Measurements from ENCODE around the gene PDE9A.

PDE9A gene

DNA sequence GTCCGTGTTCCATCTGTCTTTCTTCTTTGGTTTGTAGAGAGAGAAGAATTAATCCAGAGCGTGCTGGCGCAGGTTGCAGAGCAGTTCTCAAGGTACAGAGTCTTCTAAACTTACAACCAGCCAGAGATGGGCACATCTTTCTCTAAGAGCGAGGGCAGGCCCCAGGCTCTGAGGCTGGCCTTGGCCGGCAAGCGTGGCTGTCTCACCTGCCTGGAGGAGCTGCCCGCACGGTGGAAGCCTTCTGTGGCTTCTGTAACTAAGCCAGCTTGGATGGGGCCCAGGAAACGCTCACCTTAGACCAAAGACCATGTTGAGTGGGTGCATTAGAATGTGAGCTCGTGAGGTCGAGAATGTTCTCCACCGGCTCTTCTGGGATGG is 78.6 kb downstream of the PDE9A start:
- peak overlapping the region; percentile 51 for H3K27ac ChIP-seq
- no peak for DNase-seq (ENCODE audit: low read depth, low spot score)

DNA sequence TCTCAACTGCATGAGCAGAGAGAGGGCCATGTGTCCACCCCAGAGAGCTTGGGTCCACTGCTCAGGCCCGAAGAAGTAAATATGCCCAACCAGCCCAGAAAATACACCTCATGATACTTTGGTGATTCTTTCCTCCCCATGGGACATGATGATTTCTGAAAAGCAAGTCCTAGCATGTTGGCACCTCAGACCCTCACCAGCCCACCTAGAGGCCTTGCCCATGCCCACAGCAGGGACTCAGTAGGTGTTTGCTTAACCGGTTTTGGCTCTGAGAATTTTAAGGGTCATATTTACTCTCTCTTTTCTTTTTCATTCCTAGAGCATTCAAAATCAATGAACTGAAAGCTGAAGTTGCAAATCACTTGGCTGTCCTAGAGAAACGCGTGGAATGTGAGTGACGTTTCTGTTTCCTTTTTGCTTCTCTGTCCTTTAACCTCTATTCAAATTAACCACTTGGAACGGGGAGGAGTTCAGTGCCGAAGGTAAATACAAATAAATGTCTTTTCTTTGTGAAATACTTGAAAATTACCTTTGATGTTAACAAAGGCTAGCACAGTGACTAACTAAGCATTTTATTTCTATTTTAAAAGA is 79.7 kb downstream of the PDE9A start:
- no peak for DNase-seq (ENCODE audit: low read depth, low spot score)
- H3K27ac ChIP-seq: no peak overlapping the region

- DNase-seq (ENCODE audit: low read depth, low spot score): no peak
- no peak overlapping the region for H3K27ac ChIP-seq
Measured at GRCh38 chr21:42733874-42734273, 80.5 kb downstream of the PDE9A start.

GRCh38 chr21:42734323-42734971 is 81.0 kb downstream of the PDE9A start:
- no peak overlapping the region for H3K27ac ChIP-seq
- DNase-seq (ENCODE audit: low read depth, low spot score): no peak

DNA sequence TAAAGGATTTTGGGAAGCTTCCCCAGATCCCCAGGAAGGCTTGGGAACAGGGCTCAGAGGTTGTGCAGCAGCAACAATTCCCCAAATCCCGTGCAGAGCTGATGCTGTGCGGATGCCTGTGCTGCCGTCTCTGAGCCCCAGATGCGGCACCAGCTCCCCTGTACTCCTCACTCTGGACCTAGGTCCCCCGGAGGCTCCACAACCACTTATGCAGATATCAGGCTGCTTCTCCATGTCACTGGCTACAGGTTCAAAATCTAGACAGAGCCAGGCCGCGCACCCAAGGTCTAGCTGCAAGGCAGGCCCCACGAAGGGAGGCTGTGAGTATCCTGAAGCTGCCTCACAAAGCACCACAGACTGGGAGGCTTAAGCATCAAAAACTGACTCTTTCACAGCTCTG is 81.6 kb downstream of the PDE9A start:
- no peak overlapping the region for H3K27ac ChIP-seq
- no peak for DNase-seq (ENCODE audit: low read depth, low spot score)

DNA sequence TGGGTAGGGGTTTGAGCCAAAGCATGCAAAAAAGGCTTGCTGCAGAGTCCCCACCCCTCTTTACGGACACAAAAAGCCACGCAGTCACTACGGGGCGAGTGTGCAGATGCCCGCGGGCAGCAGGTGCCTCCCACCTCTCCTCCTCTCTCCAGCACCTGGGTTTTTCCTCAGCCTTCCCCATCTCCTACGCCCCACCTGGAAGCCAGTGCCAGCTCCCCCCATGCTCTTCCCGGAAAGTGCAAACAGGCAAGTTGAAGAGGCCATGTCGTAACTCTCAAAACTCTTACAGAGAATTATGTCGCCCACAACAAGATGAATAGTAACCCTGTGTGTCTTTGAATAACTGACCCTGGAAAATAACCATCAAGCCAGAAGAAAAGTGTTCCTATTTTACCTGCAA is 82.5 kb downstream of the PDE9A start:
- DNase-seq (ENCODE audit: low read depth, low spot score): no peak
- no peak overlapping the region for H3K27ac ChIP-seq

- DNase-seq (ENCODE audit: low read depth, low spot score): no peak
- H3K27ac ChIP-seq: no peak overlapping the region
Measured at GRCh38 chr21:42736646-42737350, 83.4 kb downstream of the PDE9A start.

- no peak overlapping the region for H3K27ac ChIP-seq
- no peak for DNase-seq (ENCODE audit: low read depth, low spot score)
Measured at GRCh38 chr21:42737951-42738590, 84.7 kb downstream of the PDE9A start.

DNA sequence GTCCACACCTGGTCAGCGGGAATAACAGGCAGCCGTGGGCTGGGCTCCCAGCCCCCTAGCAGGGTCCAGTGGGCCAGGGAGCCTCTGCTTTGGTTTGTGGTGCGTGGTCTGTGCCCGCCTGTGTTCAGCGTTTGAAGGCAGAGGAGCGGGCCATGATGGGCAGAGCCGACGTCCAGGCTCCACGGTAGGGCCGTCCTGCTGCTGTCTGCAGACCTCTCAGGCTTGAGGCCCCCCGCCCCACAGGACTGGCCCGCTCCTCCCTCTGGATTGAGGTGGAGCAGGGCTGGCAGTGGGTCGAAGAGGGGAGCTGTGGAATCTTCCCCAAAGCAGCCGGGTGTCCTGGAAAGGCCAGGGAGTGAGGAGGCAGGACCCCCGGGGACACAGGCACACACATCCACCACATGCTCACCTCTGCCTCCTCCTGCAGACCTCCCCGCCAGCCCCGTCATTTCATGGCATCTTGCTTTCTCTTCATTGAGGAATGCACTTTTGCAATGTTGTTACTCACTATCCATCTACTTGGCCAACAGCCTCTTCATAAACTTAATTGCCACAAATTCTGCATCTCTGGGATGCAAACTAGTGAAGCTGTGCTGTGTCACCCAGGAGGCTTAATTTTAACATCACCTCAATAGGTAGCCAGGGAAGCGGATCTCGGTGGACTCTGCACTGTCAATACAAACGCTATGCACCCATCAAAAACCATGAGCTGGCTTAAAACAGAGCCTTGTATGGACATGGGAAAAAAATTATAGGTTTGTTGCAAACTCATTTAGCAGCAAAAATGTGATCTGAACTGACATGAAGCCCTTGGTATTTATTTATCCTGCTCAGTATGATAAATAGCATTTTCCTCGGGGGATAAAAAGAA is 85.9 kb downstream of the PDE9A start:
- H3K27ac ChIP-seq: no peak overlapping the region
- no peak for DNase-seq (ENCODE audit: low read depth, low spot score)

DNA sequence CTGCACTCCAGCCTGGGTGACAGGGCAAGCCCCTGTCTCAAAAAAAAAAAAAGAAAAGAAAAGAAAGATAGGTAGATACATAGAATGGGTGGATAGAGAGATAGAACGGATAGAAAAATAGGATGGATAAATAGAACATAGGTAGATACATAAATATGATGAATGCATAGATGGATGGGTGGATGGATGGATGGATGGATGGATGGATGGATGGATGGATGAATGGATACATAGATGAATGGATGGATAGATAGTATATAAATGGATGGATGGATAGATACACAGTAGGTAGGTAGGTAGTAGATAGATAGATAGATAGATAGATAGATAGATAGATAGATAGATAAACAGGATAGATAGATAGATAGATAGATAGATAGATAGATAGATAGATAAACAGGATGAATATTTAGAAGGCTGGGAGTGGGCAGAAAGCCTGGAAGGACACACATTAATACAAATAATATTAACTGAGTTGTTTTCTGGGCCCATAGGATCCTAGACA is 87.0 kb downstream of the PDE9A start:
- DNase-seq (ENCODE audit: low read depth, low spot score): no peak
- no peak overlapping the region for H3K27ac ChIP-seq

- no peak overlapping the region for H3K27ac ChIP-seq
- DNase-seq (ENCODE audit: low read depth, low spot score): no peak
Measured at GRCh38 chr21:42741066-42741465, 87.6 kb downstream of the PDE9A start.

DNA sequence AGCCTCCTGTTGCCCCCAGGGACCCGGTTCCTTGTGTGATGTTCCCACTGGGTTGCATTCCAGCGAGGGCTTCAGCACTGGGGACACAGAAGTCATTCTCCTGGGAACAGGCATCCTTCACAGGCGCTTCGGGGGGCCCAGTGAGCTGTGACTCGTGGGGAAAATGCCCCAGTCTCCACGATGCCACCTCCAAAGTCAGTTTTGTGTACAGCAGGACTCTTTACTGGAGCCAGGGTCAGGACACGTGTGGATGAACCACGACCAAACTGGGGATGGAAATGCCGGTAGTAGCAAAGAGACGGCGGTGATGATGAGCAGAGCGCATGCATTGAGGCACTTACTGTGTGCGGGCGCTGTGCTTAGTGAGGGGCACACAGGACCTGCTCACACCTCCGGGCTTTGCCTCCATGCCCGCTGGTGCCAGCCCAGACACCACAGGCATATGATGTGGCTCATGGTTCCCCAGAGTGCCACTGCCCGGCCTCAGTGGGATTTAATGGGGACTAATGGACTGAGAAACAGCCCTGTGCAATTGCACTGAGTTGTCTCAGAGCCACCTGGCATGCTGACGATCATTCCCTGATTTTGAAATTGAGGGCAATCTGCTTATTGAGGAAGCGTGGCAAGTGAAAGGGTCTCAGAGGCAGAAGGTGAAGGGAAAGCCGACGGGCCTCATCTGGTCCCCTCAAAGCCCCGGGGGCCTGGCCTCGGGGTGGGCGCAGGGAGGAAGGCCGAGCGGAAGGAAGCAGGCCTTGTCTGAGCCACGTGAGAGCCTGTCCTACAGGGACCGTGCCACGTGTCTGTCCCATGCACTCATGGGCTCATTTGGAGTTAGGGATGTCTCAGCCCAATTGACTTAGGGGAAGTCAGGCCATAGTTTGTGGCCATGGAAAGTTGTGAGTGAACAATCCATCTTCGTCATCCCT is 91.4 kb downstream of the PDE9A start:
- no peak for DNase-seq (ENCODE audit: low read depth, low spot score)
- no peak overlapping the region for H3K27ac ChIP-seq

DNA sequence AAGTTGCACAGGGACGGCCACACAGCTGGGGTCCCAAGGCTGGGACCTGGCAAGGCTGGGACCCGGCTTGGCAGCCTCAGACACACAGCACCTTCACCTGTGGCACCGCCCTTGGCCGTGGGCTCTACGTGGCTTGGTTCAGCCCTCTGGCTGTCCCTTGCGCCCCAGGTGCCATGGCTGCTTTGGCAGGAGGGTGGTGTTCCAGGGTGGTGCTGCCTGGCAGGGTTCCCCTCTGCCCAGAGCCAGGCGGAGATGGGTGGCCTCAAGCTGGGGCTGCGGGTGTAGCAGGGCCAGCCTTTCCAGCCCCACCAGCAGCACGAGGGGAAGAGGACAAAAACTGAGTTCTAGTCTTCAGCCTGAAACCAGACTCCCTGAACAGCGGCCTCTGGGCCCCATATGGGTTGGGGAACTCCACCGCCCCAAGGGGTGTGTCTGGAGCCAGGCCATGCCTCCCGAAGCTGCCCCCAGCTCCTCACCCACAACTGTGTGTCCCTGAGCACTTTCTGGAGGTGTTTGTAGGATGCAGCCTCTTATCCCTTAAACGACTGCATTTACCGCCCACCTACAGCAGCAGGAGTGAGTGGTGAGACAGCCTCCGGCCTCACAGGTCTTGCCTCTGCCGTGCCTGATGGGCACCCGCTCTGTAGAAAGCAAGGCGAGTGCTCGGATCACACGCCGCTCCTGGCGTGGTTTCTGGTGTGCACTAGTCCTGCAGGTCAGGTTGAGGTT is 92.3 kb downstream of the PDE9A start:
- DNase-seq (ENCODE audit: low read depth, low spot score): no peak
- H3K27ac ChIP-seq: no peak overlapping the region

- no peak for DNase-seq (ENCODE audit: low read depth, low spot score)
Measured at GRCh38 chr21:42746240-42746592, 92.8 kb downstream of the PDE9A start.

GRCh38 chr21:42746593-42747275 is 93.3 kb downstream of the PDE9A start:
- H3K27ac ChIP-seq: no peak overlapping the region
- no peak for DNase-seq (ENCODE audit: low read depth, low spot score)

More at GRCh38 chr21:42746240-42746592, 92.8 kb downstream of the PDE9A start:
- H3K27ac ChIP-seq: no peak overlapping the region

DNA sequence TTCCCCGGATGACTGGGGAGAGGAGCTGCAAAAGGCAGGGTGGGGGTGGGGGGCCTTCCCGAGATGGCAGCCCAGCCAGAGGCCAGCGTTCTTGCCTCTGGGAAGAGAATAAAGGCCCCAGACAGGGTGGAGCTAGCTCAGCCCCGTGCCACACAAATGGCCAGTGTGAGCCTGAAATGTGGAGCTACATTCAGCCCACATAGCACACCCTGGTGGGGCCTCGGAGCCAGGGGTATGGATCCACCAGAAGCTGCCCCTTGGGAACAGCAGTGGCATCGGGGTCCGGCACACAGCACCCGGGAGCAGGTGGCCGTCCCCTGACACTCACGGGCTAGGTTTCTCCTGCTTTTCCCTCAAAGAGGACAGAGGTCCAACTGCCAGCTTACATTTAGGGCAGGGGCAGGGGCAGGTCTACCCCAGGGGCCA is 93.9 kb downstream of the PDE9A start:
- DNase-seq (ENCODE audit: low read depth, low spot score): no peak
- no peak overlapping the region for H3K27ac ChIP-seq

DNA sequence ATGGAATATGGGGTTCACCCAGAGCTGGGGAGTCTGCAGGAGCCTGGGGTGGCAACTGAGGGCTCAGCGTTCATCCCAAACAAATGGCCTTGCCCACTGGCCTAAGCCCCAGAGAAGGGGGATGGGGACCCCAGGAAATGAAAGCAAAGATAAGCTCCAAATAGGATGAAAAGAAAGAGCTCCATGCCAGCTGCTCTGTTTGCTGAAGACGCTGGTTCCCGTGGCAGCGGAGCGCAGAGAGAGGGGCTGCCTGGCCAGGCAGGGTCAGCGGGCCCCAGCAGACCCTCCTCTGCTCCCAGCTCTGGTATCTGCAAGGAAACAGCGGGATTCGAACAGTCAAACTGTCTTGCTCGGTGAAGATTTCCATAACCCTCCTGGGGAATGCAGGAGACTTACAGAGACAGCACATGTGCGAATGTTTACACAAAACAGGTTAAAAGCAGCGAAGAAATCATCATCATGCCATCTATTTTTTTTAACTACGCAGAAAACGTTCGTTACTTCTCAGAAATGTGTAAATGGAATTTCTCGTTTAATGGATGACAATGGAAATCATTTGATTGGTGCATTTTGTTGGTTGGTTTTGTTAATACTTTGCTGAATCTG is 94.4 kb downstream of the PDE9A start:
- no peak overlapping the region for H3K27ac ChIP-seq
- DNase-seq (ENCODE audit: low read depth, low spot score): no peak
